Effector memory CD4-positive, alpha-beta T cell (primary cell): ENCODE measurements around the gene FUT1.

Experiments used
- DNase-seq, 3 donors: peaks; one replicate each; pipeline ENCODE4 v3.0.0-alpha.2; 2020
- H3K27ac ChIP-seq: 2 replicates; pipeline ENCODE4 v1.7.0; 2013; ENCODE audit warnings: mild to moderate bottlenecking, low read length, moderate library complexity; ENCODE audit not compliant: insufficient read depth, poor library complexity, severe bottlenecking
- H3K27me3 ChIP-seq: replicated peaks from 2 replicates; pipeline ENCODE4 v1.7.0; 2013; ENCODE audit warnings: mild to moderate bottlenecking, low read length; ENCODE audit not compliant: insufficient read depth, control insufficient read depth, poor library complexity, severe bottlenecking
- H3K36me3 ChIP-seq: 2 replicates; pipeline ENCODE4 v1.7.0; 2013; ENCODE audit warnings: mild to moderate bottlenecking, low read length, moderate library complexity; ENCODE audit not compliant: control insufficient read depth, insufficient read depth
- H3K4me1 ChIP-seq: 2 replicates; pipeline ENCODE4 v1.7.0; 2013; ENCODE audit warnings: low read length, mild to moderate bottlenecking; ENCODE audit not compliant: control insufficient read depth, insufficient read depth, poor library complexity, severe bottlenecking
- H3K4me3 ChIP-seq: 2 replicates; pipeline ENCODE4 v1.7.0; 2013; ENCODE audit warnings: low read length, low read depth, mild to moderate bottlenecking; ENCODE audit not compliant: insufficient read depth, poor library complexity, severe bottlenecking
- H3K9me3 ChIP-seq: 2 replicates; pipeline ENCODE4 v1.7.0; 2013; ENCODE audit warnings: mild to moderate bottlenecking, low read length, moderate library complexity; ENCODE audit not compliant: control insufficient read depth
- total RNA-seq, 3 donors: gene quantifications; one replicate each; lab custom pipeline; 2026; lab: John Stamatoyannopoulos, UW

The FUT1 gene
- 0 to 0.35 (median 0.17) reads per million in 3 donors for total RNA-seq

DNA sequence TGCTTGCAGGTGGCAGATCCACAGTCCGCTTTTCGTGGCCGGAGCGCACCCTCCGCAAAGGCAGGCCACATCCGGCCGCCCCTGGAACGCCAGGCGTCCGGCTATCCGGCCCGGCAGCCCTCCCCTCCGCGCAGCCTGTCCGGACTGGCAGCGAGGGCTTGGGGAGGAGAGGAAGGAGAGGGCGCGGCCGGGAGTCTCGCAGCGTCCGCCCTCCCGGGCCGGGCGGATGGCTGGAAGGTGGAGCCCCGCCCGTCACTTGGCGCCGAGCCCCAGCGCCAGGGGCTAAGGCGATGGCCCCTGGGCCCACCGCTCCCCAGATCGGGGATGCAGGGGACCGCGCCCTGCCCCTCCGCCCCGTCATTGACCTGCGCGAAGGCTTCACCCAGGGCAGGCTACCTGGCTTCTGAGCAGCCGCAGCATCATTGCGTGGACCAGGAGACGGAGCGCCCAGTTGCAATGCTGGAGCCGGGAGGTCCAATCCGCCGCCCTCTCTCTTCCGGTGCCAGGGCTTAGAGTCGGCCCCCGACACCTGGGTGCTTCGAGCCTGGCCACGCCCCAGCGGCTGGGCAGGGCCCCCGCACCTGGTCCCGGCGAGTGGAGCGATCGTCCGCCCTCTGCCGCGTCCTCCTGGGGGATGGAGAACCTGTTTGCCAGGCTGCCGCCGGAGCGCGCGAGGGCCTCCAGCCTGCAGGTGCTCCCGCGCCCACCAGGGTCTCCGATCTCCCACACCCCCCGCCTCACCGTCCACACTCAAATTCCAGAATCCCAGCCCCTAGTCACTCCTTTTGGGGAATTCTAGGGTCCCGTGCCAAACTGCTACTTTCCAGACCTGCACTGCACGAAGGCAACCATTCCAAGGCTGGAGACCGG lies at the start of gene FUT1:
TSS of gene FUT1 (minus strand) at position 146 of the 870 bp plus-strand sequence. CDS start 1,360 bp downstream, outside the sequence.
- Histone ChIP-seq H3K4me1 (peaks cover 15% of the 10 kb centered on the region), H3K27ac (no peak within 1 kb of the TSS), H3K9me3 (no peaks in the 10 kb centered on the region), H3K27me3 (peaks cover 4% of the 10 kb centered on the region), H3K36me3 (no peaks in the 10 kb centered on the region), H3K4me3 (peak within 1 kb of the TSS; percentile 58)
- peak in 2 of 3 donors; percentile 20 to 29 for DNase-seq

DNA sequence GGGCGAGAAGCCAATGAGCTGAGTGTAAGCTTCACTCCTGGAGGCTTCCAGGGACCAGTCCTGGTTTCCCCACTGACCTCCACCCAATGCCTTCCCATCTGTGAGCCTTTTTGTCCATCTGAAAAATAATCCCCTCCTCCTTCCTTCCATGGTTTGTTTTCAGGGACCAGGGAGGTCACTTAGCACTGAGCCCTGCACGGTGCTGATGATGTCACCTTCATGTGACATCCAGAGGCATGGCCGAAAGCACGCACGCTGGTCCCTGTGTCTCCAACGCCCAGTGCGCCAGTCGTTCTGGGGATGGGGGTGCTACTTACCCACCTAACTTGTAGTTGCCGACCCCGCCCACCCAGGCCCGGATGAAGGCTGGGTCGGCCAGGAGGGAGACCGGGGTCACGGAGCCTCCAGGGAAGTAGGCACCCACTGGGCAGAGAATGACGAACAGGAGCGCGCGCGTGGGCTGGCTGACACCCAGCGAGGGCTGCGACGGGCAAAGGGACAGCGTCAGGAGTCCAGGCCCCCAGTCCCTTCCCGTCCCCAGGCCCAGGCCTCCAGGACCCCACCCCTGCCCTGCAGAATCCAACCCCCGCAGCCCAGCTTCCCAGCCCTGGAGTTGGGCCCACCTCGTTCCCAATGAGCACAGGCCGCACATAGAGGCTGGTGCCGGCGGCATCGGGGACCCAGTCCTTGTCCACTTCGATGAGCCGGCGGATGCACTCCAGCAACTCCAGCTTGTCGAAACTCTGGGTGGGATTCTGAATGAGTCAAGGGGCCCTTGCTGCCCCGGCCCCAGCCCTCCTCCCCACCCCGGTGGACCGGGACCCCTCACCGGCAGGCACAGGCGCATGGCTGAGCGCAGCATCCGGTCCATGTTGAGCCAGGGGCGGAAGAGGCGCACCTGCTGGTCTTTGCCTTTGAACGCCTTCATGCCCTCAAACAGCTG lies 47.2 kb upstream of the FUT1 start:
- no peak overlapping the region for H3K27ac ChIP-seq

GRCh38 chr19:48798937-48799336 lies 46.5 kb upstream of the FUT1 start:
- Histone ChIP-seq H3K9me3 (no peaks in the 10 kb centered on the region), H3K4me3 (no peak overlapping the region), H3K27ac (no peak overlapping the region), H3K27me3 (no peaks in the 10 kb centered on the region), H3K36me3 (no peaks in the 10 kb centered on the region), H3K4me1 (peaks cover 3% of the 10 kb centered on the region)
- DNase-seq: no peak

More for the DNA sequence above, 47.2 kb upstream of the FUT1 start:
- H3K4me3 ChIP-seq: no peak overlapping the region
- H3K36me3 ChIP-seq: no peaks in the 10 kb centered on the region
- DNase-seq: no peak
- H3K9me3 ChIP-seq: no peaks in the 10 kb centered on the region
- no peaks in the 10 kb centered on the region for H3K27me3 ChIP-seq
- peaks cover 3% of the 10 kb centered on the region for H3K4me1 ChIP-seq

- Histone ChIP-seq H3K27me3 (no peaks in the 10 kb centered on the region), H3K27ac (no peak overlapping the region), H3K9me3 (no peaks in the 10 kb centered on the region), H3K4me3 (no peak overlapping the region), H3K36me3 (no peaks in the 10 kb centered on the region), H3K4me1 (peaks cover 3% of the 10 kb centered on the region)
- no peak for DNase-seq
These were observed 44.7 kb upstream of the FUT1 start for GRCh38 chr19:48797103-48797502.

- no peak overlapping the region for H3K27ac ChIP-seq
- H3K27me3 ChIP-seq: no peaks in the 10 kb centered on the region
- no peak overlapping the region for H3K4me3 ChIP-seq
- no peak for DNase-seq
- no peaks in the 10 kb centered on the region for H3K36me3 ChIP-seq
- peaks cover 3% of the 10 kb centered on the region for H3K4me1 ChIP-seq
- no peaks in the 10 kb centered on the region for H3K9me3 ChIP-seq
These were observed 44.0 kb upstream of the FUT1 start for GRCh38 chr19:48796298-48797083.

GRCh38 chr19:48795685-48796070 lies 43.2 kb upstream of the FUT1 start:
- Histone ChIP-seq H3K4me3 (no peak overlapping the region), H3K27ac (peak overlapping the region; percentile 65)
- DNase-seq: no peak

GRCh38 chr19:48795055-48795684 lies 42.7 kb upstream of the FUT1 start:
- peak overlapping the region; percentile 65 for H3K27ac ChIP-seq
- DNase-seq: peak; percentile 69 to 79 (median 78)
- peak overlapping the region; percentile 52 for H3K4me3 ChIP-seq
- H3K9me3 ChIP-seq: no peaks in the 10 kb centered on the region
- no peaks in the 10 kb centered on the region for H3K27me3 ChIP-seq
- peaks cover 3% of the 10 kb centered on the region for H3K4me1 ChIP-seq
- no peaks in the 10 kb centered on the region for H3K36me3 ChIP-seq

More at GRCh38 chr19:48795685-48796070, 43.2 kb upstream of the FUT1 start:
- H3K4me1 ChIP-seq: peaks cover 3% of the 10 kb centered on the region
- no peaks in the 10 kb centered on the region for H3K27me3 ChIP-seq
- no peaks in the 10 kb centered on the region for H3K9me3 ChIP-seq
- no peaks in the 10 kb centered on the region for H3K36me3 ChIP-seq

DNA sequence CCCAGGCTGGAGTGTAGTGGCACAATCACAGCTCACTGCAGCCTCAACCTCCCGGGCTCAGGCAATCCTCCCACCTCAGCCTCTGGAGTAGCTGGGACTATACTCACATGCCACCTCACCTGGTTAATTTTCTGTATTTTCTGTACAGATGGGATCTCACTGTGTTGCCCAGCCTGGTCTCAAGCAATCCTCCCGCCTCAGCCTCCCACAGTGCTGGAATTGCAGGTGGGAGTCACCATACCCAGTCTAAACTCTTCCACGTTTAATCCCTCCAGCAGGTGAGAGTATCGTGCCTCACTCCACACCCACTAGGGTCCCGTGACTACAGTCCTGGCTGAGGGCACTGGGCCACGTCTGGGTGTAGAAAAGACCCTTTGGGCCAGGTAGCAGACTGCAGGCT lies 41.9 kb upstream of the FUT1 start:
- H3K27ac ChIP-seq: no peak overlapping the region

GRCh38 chr19:48793271-48793670 lies 40.8 kb upstream of the FUT1 start:
- Histone ChIP-seq H3K4me3 (no peak overlapping the region), H3K9me3 (no peaks in the 10 kb centered on the region), H3K36me3 (no peaks in the 10 kb centered on the region), H3K27ac (no peak overlapping the region), H3K27me3 (no peaks in the 10 kb centered on the region), H3K4me1 (peaks cover 3% of the 10 kb centered on the region)
- DNase-seq: no peak

More for the DNA sequence above, 41.9 kb upstream of the FUT1 start:
- Histone ChIP-seq H3K27me3 (no peaks in the 10 kb centered on the region), H3K9me3 (no peaks in the 10 kb centered on the region), H3K36me3 (no peaks in the 10 kb centered on the region), H3K4me1 (peaks cover 3% of the 10 kb centered on the region), H3K4me3 (no peak overlapping the region)
- DNase-seq: no peak
